ENCODE results near the gene KIAA1671. TPM values are rescaled to one million over a fixed set of nuclear protein-coding genes. Genes with fewer than 3 reads are reported as not detected.

Gene KIAA1671
- total RNA-seq, 1 experiment from 2014 or later: 18.6 TPM

GRCh38 chr22:24975125-24975640, 22.7 kb downstream of the KIAA1671 start:
- H3K4me1 ChIP-seq (ENCODE audit: insufficient read depth, low read length): peaks cover 6% of the 10 kb centered on the region
- peaks cover 68% of the 10 kb centered on the region for H3K79me2 ChIP-seq (ENCODE audit: low read length)
- H2AFZ ChIP-seq (ENCODE audit: low read length): no peak overlapping the region
- H3K9ac ChIP-seq (ENCODE audit: low read length): no peak overlapping the region
- no peak overlapping the region for H3K27ac ChIP-seq (ENCODE audit: low read length)
- no peaks in the 10 kb centered on the region for H3K36me3 ChIP-seq (ENCODE audit: low read depth, low read length)
- no peak for TF ChIP-seq EZH2phosphoT487 (IDR thresholded peaks at IDR 0.05; ENCODE audit: borderline replicate concordance, low read length)
- intact Hi-C loops (cut with micrococcal nuclease): no loop called here
- no peaks in the 10 kb centered on the region for H3K9me3 ChIP-seq (ENCODE audit: low read length)
- DNase-seq: no peak
- H3K27me3 ChIP-seq (ENCODE audit: low read length): no peaks in the 10 kb centered on the region
- ATAC-seq: no peak
- no peaks in the 10 kb centered on the region for H3F3A ChIP-seq (ENCODE audit: low read length, unreplicated experiment)
- H4K20me1 ChIP-seq (ENCODE audit: low read length): no peaks in the 10 kb centered on the region
- BruUV-seq (replicated peaks): no TSS peak
- H3K9me2 ChIP-seq (replicated peaks; ENCODE audit: low read length): no peaks in the 10 kb centered on the region
- H3K4me2 ChIP-seq (ENCODE audit: low read length): no peak overlapping the region
- H3K4me3 ChIP-seq (ENCODE audit: low read length): no peak overlapping the region
- CTCF ChIA-PET: no interaction called here
- POLR2A ChIA-PET (ENCODE audit: unreplicated experiment): no interaction called here

GRCh38 chr22:24975813-24976341, 23.4 kb downstream of the KIAA1671 start:
- Histone ChIP-seq H3K27me3 (ENCODE audit: low read length) (no peaks in the 10 kb centered on the region), H3K4me2 (ENCODE audit: low read length) (no peak overlapping the region), H3K9me2 (replicated peaks; ENCODE audit: low read length) (no peaks in the 10 kb centered on the region), H3K4me1 (ENCODE audit: insufficient read depth, low read length) (no peaks in the 10 kb centered on the region), H3K9ac (ENCODE audit: low read length) (no peak overlapping the region), H3K4me3 (ENCODE audit: low read length) (no peak overlapping the region), H2AFZ (ENCODE audit: low read length) (no peak overlapping the region), H4K20me1 (ENCODE audit: low read length) (no peaks in the 10 kb centered on the region), H3K36me3 (ENCODE audit: low read depth, low read length) (no peaks in the 10 kb centered on the region), H3K27ac (ENCODE audit: low read length) (no peak overlapping the region), H3K79me2 (ENCODE audit: low read length) (peaks cover 61% of the 10 kb centered on the region), H3K9me3 (ENCODE audit: low read length) (no peaks in the 10 kb centered on the region), H3F3A (ENCODE audit: low read length, unreplicated experiment) (no peaks in the 10 kb centered on the region)
- no peak for DNase-seq
- no peak for TF ChIP-seq EZH2phosphoT487 (IDR thresholded peaks at IDR 0.05; ENCODE audit: borderline replicate concordance, low read length)
- TF ChIP-seq EZH2 (IDR thresholded peaks at IDR 0.05; ENCODE audit: low read length, unreplicated experiment): no peak
- TF ChIP-seq CTCF (conservative IDR thresholded peaks at IDR 0.05; ENCODE audit: low read depth, low read length): no peak
- BruUV-seq (replicated peaks): no TSS peak
- ChIA-PET POLR2A (ENCODE audit: unreplicated experiment) (no interaction called here), CTCF (no interaction called here)
- intact Hi-C loops (cut with micrococcal nuclease): no loop called here
- no peak for ATAC-seq

GRCh38 chr22:24976442-24977218, 24.1 kb downstream of the KIAA1671 start:
- ChIA-PET CTCF (no interaction called here), POLR2A (ENCODE audit: unreplicated experiment) (no interaction called here)
- H3K9me2 ChIP-seq (replicated peaks; ENCODE audit: low read length): no peaks in the 10 kb centered on the region
- no peaks in the 10 kb centered on the region for H4K20me1 ChIP-seq (ENCODE audit: low read length)
- H3K9me3 ChIP-seq (ENCODE audit: low read length): no peaks in the 10 kb centered on the region
- peaks cover 54% of the 10 kb centered on the region for H3K79me2 ChIP-seq (ENCODE audit: low read length)
- no peaks in the 10 kb centered on the region for H3F3A ChIP-seq (ENCODE audit: low read length, unreplicated experiment)
- BruUV-seq (replicated peaks): no TSS peak
- H3K27ac ChIP-seq (ENCODE audit: low read length): no peak overlapping the region
- H3K36me3 ChIP-seq (ENCODE audit: low read depth, low read length): no peaks in the 10 kb centered on the region
- ATAC-seq: no peak
- no peak overlapping the region for H3K9ac ChIP-seq (ENCODE audit: low read length)
- no peak overlapping the region for H3K4me2 ChIP-seq (ENCODE audit: low read length)
- TF ChIP-seq EZH2 (IDR thresholded peaks at IDR 0.05; ENCODE audit: low read length, unreplicated experiment): no peak
- no peak for TF ChIP-seq CTCF (conservative IDR thresholded peaks at IDR 0.05; ENCODE audit: low read depth, low read length)
- TF ChIP-seq EZH2phosphoT487 (IDR thresholded peaks at IDR 0.05; ENCODE audit: borderline replicate concordance, low read length): no peak
- no peaks in the 10 kb centered on the region for H3K4me1 ChIP-seq (ENCODE audit: insufficient read depth, low read length)
- H3K27me3 ChIP-seq (ENCODE audit: low read length): no peaks in the 10 kb centered on the region
- DNase-seq: no peak
- intact Hi-C loops (cut with micrococcal nuclease): no loop called here
- no peak overlapping the region for H2AFZ ChIP-seq (ENCODE audit: low read length)
- H3K4me3 ChIP-seq (ENCODE audit: low read length): no peak overlapping the region
